Neural cell (in vitro differentiated cells): ENCODE results near the gene ZNF532. TPM values are rescaled to one million over a fixed set of nuclear protein-coding genes. Genes with fewer than 3 reads are reported as not detected.

Experiments
- H2AFZ ChIP-seq: fragments of 200-600, 300-800 bp; sonication (generic), shearing (Covaris generic); 2 replicates; pipeline ENCODE4 v1.6.0; 2014; ENCODE audit warnings: low read depth, mild to moderate bottlenecking, antibody characterized with exemption, low read length, moderate library complexity
- H3F3A ChIP-seq: fragments of 200-600 bp; shearing (Covaris generic); 2 replicates; pipeline ENCODE4 v1.6.1; 2016; ENCODE audit warnings: mild to moderate bottlenecking, moderate library complexity, mixed read lengths, antibody characterized with exemption, low read length; ENCODE audit not compliant: insufficient read depth, poor library complexity, severe bottlenecking
- H3K27ac ChIP-seq: fragments of 200-600, 300-800 bp; sonication (generic), shearing (Covaris generic); 2 replicates; pipeline ENCODE4 v1.5.1; 2014; ENCODE audit warnings: mild to moderate bottlenecking, low read length, moderate library complexity
- H3K27me3 ChIP-seq: fragments of 300-800, 200-600 bp; sonication (generic), shearing (Covaris generic); 2 replicates; pipeline ENCODE4 v1.6.0; 2014; ENCODE audit warnings: mild to moderate bottlenecking, low read depth, low read length, moderate library complexity; ENCODE audit not compliant: insufficient read depth
- H3K36me3 ChIP-seq: fragments of 300-800, 200-600 bp; sonication (generic), shearing (Covaris generic); 2 replicates; pipeline ENCODE4 v1.5.1; 2014; ENCODE audit warnings: mild to moderate bottlenecking, antibody characterized with exemption, low read length, moderate library complexity; ENCODE audit not compliant: insufficient read depth
- H3K4me2 ChIP-seq: fragments of 300-800, 200-600 bp; sonication (generic), shearing (Covaris generic); 2 replicates; pipeline ENCODE4 v1.6.0; 2014; ENCODE audit warnings: mild to moderate bottlenecking, low read length
- H3K4me3 ChIP-seq: fragments of 300-800, 200-600 bp; sonication (generic), shearing (Covaris generic); 2 replicates; pipeline ENCODE4 v1.5.1; 2014; ENCODE audit warnings: mild to moderate bottlenecking, low read length, moderate library complexity
- H3K79me2 ChIP-seq: fragments of 200-600 bp; shearing (Covaris generic); replicated peaks from 2 replicates; pipeline ENCODE4 v1.6.0; 2014; ENCODE audit warnings: mild to moderate bottlenecking, low read length, moderate library complexity; ENCODE audit not compliant: insufficient read depth
- H3K9ac ChIP-seq: fragments of 300-800, 200-600 bp; sonication (generic), shearing (Covaris generic); 2 replicates; pipeline ENCODE4 v1.6.1; 2016; ENCODE audit warnings: mild to moderate bottlenecking, low read length, mixed read lengths
- H3K9me2 ChIP-seq: fragments of 200-600 bp; shearing (Covaris generic); 2 replicates; pipeline ENCODE4 v1.6.1; 2016; ENCODE audit warnings: mild to moderate bottlenecking, low read length, mixed read lengths; ENCODE audit not compliant: insufficient read depth
- H3K9me3 ChIP-seq: fragments of 200-600, 300-800 bp; sonication (generic), shearing (Covaris generic); 2 replicates; pipeline ENCODE4 v1.6.1; 2016; ENCODE audit warnings: mild to moderate bottlenecking, mixed run types, low read length, moderate library complexity, mixed read lengths
- H4K20me1 ChIP-seq: fragments of 200-600 bp; shearing (Covaris generic); 2 replicates; pipeline ENCODE4 v1.6.1; 2016; ENCODE audit warnings: mild to moderate bottlenecking, mixed run types; ENCODE audit not compliant: insufficient read depth
- CTCF ChIP-seq: fragments of 450-650 bp; IDR thresholded peaks from 2 replicates; pipeline ENCODE4 v1.5.1; 2014; ENCODE audit warnings: antibody characterized with exemption, mild to moderate bottlenecking, moderate library complexity; ENCODE audit not compliant: poor library complexity, severe bottlenecking
- EP300 ChIP-seq: fragments of 450-650 bp; conservative IDR thresholded peaks from 2 replicates; pipeline ENCODE4 v1.6.1; 2014; ENCODE audit warnings: antibody characterized with exemption, mild to moderate bottlenecking, moderate library complexity; ENCODE audit not compliant: poor library complexity, severe bottlenecking
- EZH2 ChIP-seq: fragments of 200-600, 300-800 bp; shearing (Covaris generic), sonication (generic); IDR thresholded peaks from 2 replicates; pipeline ENCODE4 v1.6.1; 2014; ENCODE audit warnings: antibody characterized with exemption, low read length, borderline replicate concordance, mild to moderate bottlenecking; ENCODE audit not compliant: insufficient read depth, poor library complexity, severe bottlenecking
- MXI1 ChIP-seq: fragments of 450-650 bp; conservative IDR thresholded peaks from 2 replicates; pipeline ENCODE4 v1.6.1; 2014; ENCODE audit warnings: antibody characterized with exemption, mild to moderate bottlenecking; ENCODE audit not compliant: poor library complexity, severe bottlenecking
- POLR2AphosphoS5 ChIP-seq: IDR thresholded peaks from 2 replicates; pipeline ENCODE4 v1.6.1; 2012
- RAD21 ChIP-seq: fragments of 450-650 bp; conservative IDR thresholded peaks from 2 replicates; pipeline ENCODE4 v1.6.1; 2014; ENCODE audit warnings: antibody characterized with exemption, mild to moderate bottlenecking, moderate library complexity
- REST ChIP-seq: IDR thresholded peaks from 2 replicates; pipeline ENCODE4 v1.6.1; 2012; ENCODE audit warnings: borderline replicate concordance
- SMC3 ChIP-seq: fragments of 450-650 bp; conservative IDR thresholded peaks from 2 replicates; pipeline ENCODE4 v1.6.1; 2014; ENCODE audit warnings: antibody characterized with exemption, mild to moderate bottlenecking, moderate library complexity; ENCODE audit not compliant: poor library complexity
- TAF1 ChIP-seq: IDR thresholded peaks from 2 replicates; pipeline ENCODE4 v1.6.1; 2012; ENCODE audit warnings: low read depth
- polyA plus RNA-seq: library from polyadenylated mRNA; depleted of rRNA; stranded (reverse); fragments of >200 nt; gene quantifications from 2 replicates; pipeline ENCODE4 v1.2.3, GENCODE V29; 2014

Gene ZNF532
- polyA plus RNA-seq, 1 donor from 2014 or later: 119 TPM

GRCh38 chr18:58927659-58928058 lies 63.0 kb downstream of the ZNF532 start:
- Histone ChIP-seq H4K20me1 (peaks cover 38% of the 10 kb centered on the region), H3K9me2 (no peaks in the 10 kb centered on the region), H3K4me3 (no peak overlapping the region), H3K4me2 (no peak overlapping the region), H3K9ac (no peak overlapping the region), H3K27me3 (no peaks in the 10 kb centered on the region), H3K27ac (no peak overlapping the region), H3K9me3 (no peaks in the 10 kb centered on the region), H2AFZ (no peak overlapping the region), H3K79me2 (peaks cover 96% of the 10 kb centered on the region), H3F3A (no peaks in the 10 kb centered on the region), H3K36me3 (peaks cover 14% of the 10 kb centered on the region)
- TF ChIP-seq CTCF (no peak), EZH2 (no peak), RAD21 (no peak), MXI1 (no peak), SMC3 (no peak), REST (no peak), TAF1 (no peak), POLR2AphosphoS5 (no peak), EP300 (no peak)

- H3F3A ChIP-seq: no peaks in the 10 kb centered on the region
- no peak overlapping the region for H3K4me2 ChIP-seq
- H3K9me2 ChIP-seq: no peaks in the 10 kb centered on the region
- H3K79me2 ChIP-seq: peaks cover 96% of the 10 kb centered on the region
- no peak overlapping the region for H3K27ac ChIP-seq
- H2AFZ ChIP-seq: no peak overlapping the region
- no peak for TF ChIP-seq CTCF
- TF ChIP-seq SMC3: no peak
- TF ChIP-seq RAD21: no peak
- TF ChIP-seq REST: no peak
- no peak for TF ChIP-seq EP300
- H3K4me3 ChIP-seq: no peak overlapping the region
- no peaks in the 10 kb centered on the region for H3K27me3 ChIP-seq
- H3K9ac ChIP-seq: no peak overlapping the region
- no peaks in the 10 kb centered on the region for H3K9me3 ChIP-seq
- peaks cover 31% of the 10 kb centered on the region for H4K20me1 ChIP-seq
- H3K36me3 ChIP-seq: peaks cover 9% of the 10 kb centered on the region
Measured at GRCh38 chr18:58928386-58928785, 63.7 kb downstream of the ZNF532 start.
